Measurements from ENCODE around the gene DCLK3. TPM values are rescaled to one million over a fixed set of nuclear protein-coding genes. Genes with fewer than 3 reads are reported as not detected.

Gene DCLK3, protein sequence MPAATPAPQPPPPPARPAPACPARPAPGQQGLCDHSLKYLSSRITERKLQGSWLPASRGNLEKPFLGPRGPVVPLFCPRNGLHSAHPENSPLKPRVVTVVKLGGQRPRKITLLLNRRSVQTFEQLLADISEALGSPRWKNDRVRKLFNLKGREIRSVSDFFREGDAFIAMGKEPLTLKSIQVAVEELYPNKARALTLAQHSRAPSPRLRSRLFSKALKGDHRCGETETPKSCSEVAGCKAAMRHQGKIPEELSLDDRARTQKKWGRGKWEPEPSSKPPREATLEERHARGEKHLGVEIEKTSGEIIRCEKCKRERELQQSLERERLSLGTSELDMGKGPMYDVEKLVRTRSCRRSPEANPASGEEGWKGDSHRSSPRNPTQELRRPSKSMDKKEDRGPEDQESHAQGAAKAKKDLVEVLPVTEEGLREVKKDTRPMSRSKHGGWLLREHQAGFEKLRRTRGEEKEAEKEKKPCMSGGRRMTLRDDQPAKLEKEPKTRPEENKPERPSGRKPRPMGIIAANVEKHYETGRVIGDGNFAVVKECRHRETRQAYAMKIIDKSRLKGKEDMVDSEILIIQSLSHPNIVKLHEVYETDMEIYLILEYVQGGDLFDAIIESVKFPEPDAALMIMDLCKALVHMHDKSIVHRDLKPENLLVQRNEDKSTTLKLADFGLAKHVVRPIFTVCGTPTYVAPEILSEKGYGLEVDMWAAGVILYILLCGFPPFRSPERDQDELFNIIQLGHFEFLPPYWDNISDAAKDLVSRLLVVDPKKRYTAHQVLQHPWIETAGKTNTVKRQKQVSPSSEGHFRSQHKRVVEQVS
- total RNA-seq: not detected in 2 replicates

GRCh38 chr3:36763850-36764703, at the start of gene DCLK3:
Gene DCLK3, minus strand, starts transcription at chr3:36764553. Its CDS starts 290 bp downstream, at chr3:36764263.
- Mint-ChIP-seq H3K4me3 (no peak within 1 kb of the TSS), H3K4me1 (ENCODE audit: low read depth) (peaks cover 5% of the 10 kb centered on the region), H3K27ac (no peak within 1 kb of the TSS), H3K36me3 (ENCODE audit: low read depth) (no peaks in the 10 kb centered on the region), H3K9me3 (no peaks in the 10 kb centered on the region), H3K27me3 (ENCODE audit: insufficient read depth) (peaks cover 59% of the 10 kb centered on the region)
- no peak for DNase-seq (ENCODE audit: low spot score)
- intact Hi-C loops (cut with micrococcal nuclease): no loop called here

GRCh38 chr3:36813305-36813704, 49.0 kb upstream of the DCLK3 start:
- Mint-ChIP-seq H3K4me1 (ENCODE audit: low read depth) (no peaks in the 10 kb centered on the region), H3K9me3 (no peaks in the 10 kb centered on the region), H3K27me3 (ENCODE audit: insufficient read depth) (peaks cover 13% of the 10 kb centered on the region), H3K36me3 (ENCODE audit: low read depth) (no peaks in the 10 kb centered on the region), H3K27ac (no peak overlapping the region), H3K4me3 (no peak overlapping the region)
- no peak for DNase-seq (ENCODE audit: low spot score)
- intact Hi-C loops (cut with micrococcal nuclease): no loop called here

DNA sequence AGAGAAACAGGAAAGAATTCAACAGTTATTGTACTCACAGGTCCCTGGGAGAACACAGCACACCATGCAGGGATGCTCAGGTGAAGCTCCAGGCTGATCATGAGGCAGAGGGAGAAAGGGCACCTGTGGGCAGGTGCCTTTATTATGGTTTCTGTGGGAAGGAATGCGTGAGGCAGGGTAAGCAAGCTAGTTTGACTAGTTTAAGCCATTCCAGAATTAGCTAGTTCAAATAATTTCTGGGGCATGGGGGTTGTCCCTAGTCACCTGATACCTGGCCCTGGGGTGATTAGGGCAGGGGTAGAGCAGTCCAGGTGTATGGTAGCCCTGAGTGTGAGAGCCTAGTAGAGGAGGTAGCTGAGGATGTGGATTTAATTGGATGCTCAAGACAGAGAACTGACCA, 47.9 kb upstream of the DCLK3 start:
- H3K9me3 Mint-ChIP-seq: no peaks in the 10 kb centered on the region
- peaks cover 13% of the 10 kb centered on the region for H3K27me3 Mint-ChIP-seq (ENCODE audit: insufficient read depth)
- H3K4me3 Mint-ChIP-seq: no peak overlapping the region
- intact Hi-C loops (cut with micrococcal nuclease): no loop called here
- no peaks in the 10 kb centered on the region for H3K4me1 Mint-ChIP-seq (ENCODE audit: low read depth)
- DNase-seq (ENCODE audit: low spot score): no peak
- no peaks in the 10 kb centered on the region for H3K36me3 Mint-ChIP-seq (ENCODE audit: low read depth)
- H3K27ac Mint-ChIP-seq: no peak overlapping the region

GRCh38 chr3:36811768-36812167, 47.4 kb upstream of the DCLK3 start:
- no peaks in the 10 kb centered on the region for H3K4me1 Mint-ChIP-seq (ENCODE audit: low read depth)
- H3K27me3 Mint-ChIP-seq (ENCODE audit: insufficient read depth): peaks cover 14% of the 10 kb centered on the region
- H3K36me3 Mint-ChIP-seq (ENCODE audit: low read depth): no peaks in the 10 kb centered on the region
- no peak overlapping the region for H3K4me3 Mint-ChIP-seq
- no peaks in the 10 kb centered on the region for H3K9me3 Mint-ChIP-seq
- no peak overlapping the region for H3K27ac Mint-ChIP-seq
- no peak for DNase-seq (ENCODE audit: low spot score)
- intact Hi-C loops (cut with micrococcal nuclease): no loop called here

DNA sequence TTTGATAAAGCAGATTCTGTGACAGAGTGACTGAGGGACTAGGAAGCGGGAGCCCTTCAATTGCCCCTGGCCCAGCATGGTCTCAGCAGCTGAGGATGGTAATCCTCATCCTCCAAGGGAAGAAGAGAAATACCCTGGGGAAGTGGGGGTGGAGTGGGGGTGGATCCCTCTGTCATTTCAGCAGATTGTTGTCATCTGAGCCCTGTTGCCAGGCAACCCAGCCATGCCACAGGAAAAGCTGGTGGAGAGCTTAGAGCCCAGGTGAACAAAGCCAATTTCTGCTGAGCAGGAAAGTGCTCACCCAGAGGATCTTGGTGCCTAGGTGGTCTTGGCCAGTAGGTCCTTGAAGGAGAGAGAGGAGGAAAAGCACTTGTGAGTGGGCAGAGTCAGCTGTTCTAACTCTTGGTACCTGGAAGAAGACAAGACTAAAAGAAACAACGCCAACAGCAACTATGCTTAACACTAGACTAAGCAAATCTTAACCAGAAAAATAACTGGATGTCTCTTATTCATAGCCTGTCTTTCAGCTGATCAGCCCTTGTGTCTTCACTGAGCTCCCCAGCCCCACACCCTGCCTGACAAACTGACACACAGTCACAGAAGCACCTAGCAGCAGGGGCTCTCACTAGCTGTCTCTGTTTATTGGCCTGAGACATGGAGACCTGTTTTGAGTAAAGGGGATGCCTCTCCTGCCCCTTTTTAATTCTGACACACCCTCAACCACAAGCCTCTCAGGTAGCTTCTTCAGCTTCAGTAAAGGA, 40.1 kb upstream of the DCLK3 start:
- no peaks in the 10 kb centered on the region for H3K36me3 Mint-ChIP-seq (ENCODE audit: low read depth)
- no peaks in the 10 kb centered on the region for H3K4me1 Mint-ChIP-seq (ENCODE audit: low read depth)
- no peak for DNase-seq (ENCODE audit: low spot score)
- H3K27ac Mint-ChIP-seq: no peak overlapping the region
- peaks cover 22% of the 10 kb centered on the region for H3K27me3 Mint-ChIP-seq (ENCODE audit: insufficient read depth)
- no peak overlapping the region for H3K4me3 Mint-ChIP-seq
- peaks cover 6% of the 10 kb centered on the region for H3K9me3 Mint-ChIP-seq
- intact Hi-C loops (cut with micrococcal nuclease): no loop called here

DNA sequence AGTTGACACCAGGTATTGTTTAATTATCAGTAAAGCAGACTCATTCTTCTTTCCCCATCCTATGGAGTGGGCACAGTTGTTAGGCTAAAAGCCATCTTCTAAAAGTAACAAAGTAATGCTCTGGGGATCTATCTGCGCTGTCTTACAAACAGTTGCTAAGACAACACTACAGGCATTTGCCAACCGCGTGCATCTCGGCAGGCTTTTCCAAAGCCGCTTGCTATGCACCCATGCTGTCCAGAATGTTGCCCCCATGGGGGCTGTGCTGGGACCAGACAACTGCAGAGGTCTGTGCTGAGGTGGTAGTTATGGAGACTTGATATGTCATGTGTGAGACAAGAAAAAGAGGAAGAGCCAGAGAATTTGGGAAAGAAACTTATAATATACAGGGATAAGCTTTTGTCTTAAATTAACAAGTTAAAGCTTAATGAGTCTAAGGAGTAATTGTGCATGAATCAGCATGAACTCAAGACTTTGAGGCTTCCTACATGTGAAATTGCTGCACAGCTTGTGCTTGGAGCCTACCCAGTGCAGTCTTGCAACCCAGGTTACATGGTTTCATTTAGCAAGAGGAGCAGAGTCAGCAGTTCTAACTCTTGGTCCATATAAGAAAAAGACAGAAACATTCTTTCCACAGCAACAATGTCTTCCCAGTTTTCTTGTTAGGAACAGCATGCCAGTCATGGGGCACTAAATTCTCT, 38.9 kb upstream of the DCLK3 start:
- intact Hi-C loops (cut with micrococcal nuclease): no loop called here
- Mint-ChIP-seq H3K27me3 (ENCODE audit: insufficient read depth) (peaks cover 19% of the 10 kb centered on the region), H3K27ac (no peak overlapping the region), H3K4me1 (ENCODE audit: low read depth) (no peaks in the 10 kb centered on the region), H3K36me3 (ENCODE audit: low read depth) (no peaks in the 10 kb centered on the region), H3K9me3 (peaks cover 6% of the 10 kb centered on the region), H3K4me3 (no peak overlapping the region)
- no peak for DNase-seq (ENCODE audit: low spot score)

- intact Hi-C loops (cut with micrococcal nuclease): no loop called here
- H3K4me3 Mint-ChIP-seq: no peak overlapping the region
- no peak overlapping the region for H3K27ac Mint-ChIP-seq
- H3K27me3 Mint-ChIP-seq (ENCODE audit: insufficient read depth): peaks cover 4% of the 10 kb centered on the region
- H3K9me3 Mint-ChIP-seq: no peaks in the 10 kb centered on the region
- no peak for DNase-seq (ENCODE audit: low spot score)
- no peaks in the 10 kb centered on the region for H3K4me1 Mint-ChIP-seq (ENCODE audit: low read depth)
- no peaks in the 10 kb centered on the region for H3K36me3 Mint-ChIP-seq (ENCODE audit: low read depth)
Measured at GRCh38 chr3:36800533-36801116, 36.3 kb upstream of the DCLK3 start.

DNA sequence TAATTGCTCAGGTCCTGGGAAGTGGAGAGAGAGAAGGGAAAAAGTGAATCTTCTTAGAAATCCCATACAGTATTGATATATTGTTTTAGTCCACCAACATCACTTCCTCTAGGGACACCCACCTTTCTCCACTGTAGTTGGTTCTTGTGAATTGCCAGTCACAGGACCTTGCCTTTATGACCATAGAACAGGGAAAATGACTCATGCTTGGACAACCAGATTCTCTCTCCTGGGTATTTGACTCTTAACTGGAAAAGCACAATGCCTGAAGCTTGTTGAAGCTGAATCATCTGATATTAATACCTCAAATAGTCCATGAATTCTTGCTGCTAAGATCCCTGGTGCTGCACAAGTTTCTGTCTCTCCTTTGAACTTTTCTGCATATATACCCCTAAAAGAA, 32.5 kb upstream of the DCLK3 start:
- H3K4me3 Mint-ChIP-seq: no peak overlapping the region
- DNase-seq (ENCODE audit: low spot score): no peak
- no peaks in the 10 kb centered on the region for H3K36me3 Mint-ChIP-seq (ENCODE audit: low read depth)

DNA sequence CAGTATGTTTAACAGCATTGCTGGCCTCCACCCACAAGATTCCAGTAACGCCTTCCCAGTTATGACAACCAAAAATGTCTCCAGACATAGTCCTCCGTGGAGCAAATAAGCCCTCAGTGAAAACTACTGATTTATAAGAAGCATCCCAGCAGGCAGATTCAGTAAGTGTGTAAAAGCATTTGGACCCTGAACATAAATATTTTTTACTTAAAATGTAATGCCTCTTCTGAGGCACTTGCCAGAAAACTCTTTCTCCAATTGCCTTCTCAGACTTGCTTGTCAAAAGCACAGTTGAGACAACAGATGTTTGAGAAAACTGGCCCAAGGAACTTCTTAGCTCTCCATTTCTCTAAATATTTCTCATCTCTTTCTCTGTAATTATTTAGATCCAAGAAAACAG, 31.8 kb upstream of the DCLK3 start:
- no peaks in the 10 kb centered on the region for H3K9me3 Mint-ChIP-seq
- DNase-seq (ENCODE audit: low spot score): no peak
- intact Hi-C loops (cut with micrococcal nuclease): no loop called here

More for the DNA sequence above, 32.5 kb upstream of the DCLK3 start:
- Mint-ChIP-seq H3K27me3 (ENCODE audit: insufficient read depth) (peaks cover 13% of the 10 kb centered on the region), H3K9me3 (no peaks in the 10 kb centered on the region), H3K27ac (no peak overlapping the region), H3K4me1 (ENCODE audit: low read depth) (no peaks in the 10 kb centered on the region)
- intact Hi-C loops (cut with micrococcal nuclease): no loop called here

GRCh38 chr3:36795622-36796021, 31.3 kb upstream of the DCLK3 start:
- Mint-ChIP-seq H3K36me3 (ENCODE audit: low read depth) (no peaks in the 10 kb centered on the region), H3K27me3 (ENCODE audit: insufficient read depth) (peaks cover 11% of the 10 kb centered on the region), H3K4me3 (no peak overlapping the region), H3K9me3 (no peaks in the 10 kb centered on the region), H3K4me1 (ENCODE audit: low read depth) (no peaks in the 10 kb centered on the region), H3K27ac (no peak overlapping the region)
- DNase-seq (ENCODE audit: low spot score): no peak
- intact Hi-C loops (cut with micrococcal nuclease): no loop called here

More for the DNA sequence above, 31.8 kb upstream of the DCLK3 start:
- no peaks in the 10 kb centered on the region for H3K36me3 Mint-ChIP-seq (ENCODE audit: low read depth)
- peaks cover 13% of the 10 kb centered on the region for H3K27me3 Mint-ChIP-seq (ENCODE audit: insufficient read depth)
- no peak overlapping the region for H3K4me3 Mint-ChIP-seq
- no peaks in the 10 kb centered on the region for H3K4me1 Mint-ChIP-seq (ENCODE audit: low read depth)
- H3K27ac Mint-ChIP-seq: no peak overlapping the region

GRCh38 chr3:36792342-36792741, 28.0 kb upstream of the DCLK3 start:
- intact Hi-C loops (cut with micrococcal nuclease): loop anchor here (1.0 kb wide), 2 partner anchors 77 to 166 kb away; no protein-coding TSS in a partner anchor
- Mint-ChIP-seq H3K9me3 (no peaks in the 10 kb centered on the region), H3K36me3 (ENCODE audit: low read depth) (no peaks in the 10 kb centered on the region), H3K4me1 (ENCODE audit: low read depth) (no peaks in the 10 kb centered on the region), H3K27me3 (ENCODE audit: insufficient read depth) (peaks cover 17% of the 10 kb centered on the region), H3K27ac (no peak overlapping the region), H3K4me3 (no peak overlapping the region)
- DNase-seq (ENCODE audit: low spot score): no peak
